Neural progenitor cell (in vitro differentiated cells): Measurements from ENCODE around the gene PKNOX2. TPM values are rescaled to one million over a fixed set of nuclear protein-coding genes. Genes with fewer than 3 reads are reported as not detected.

Experiments
- DNase-seq: peaks from one replicate; pipeline ENCODE4 v3.0.0-alpha.2; 2016; ENCODE audit warnings: low spot score
- H2AFZ ChIP-seq: fragments of 200-600 bp; sonication (generic); replicated peaks from 2 replicates; pipeline ENCODE4 v1.6.1; 2016; ENCODE audit warnings: antibody characterized with exemption
- H3F3A ChIP-seq: fragments of 200-600 bp; sonication (generic); 2 replicates; pipeline ENCODE4 v1.6.1; 2016; ENCODE audit warnings: antibody characterized with exemption, low read depth
- H3K27ac ChIP-seq: fragments of 200-600 bp; sonication (generic); 2 replicates; pipeline ENCODE4 v1.5.1; 2016; ENCODE audit warnings: mild to moderate bottlenecking
- H3K27me3 ChIP-seq: fragments of 200-600 bp; sonication (generic); 2 replicates; pipeline ENCODE4 v1.6.1; 2016; ENCODE audit warnings: mild to moderate bottlenecking, moderate library complexity
- H3K36me3 ChIP-seq: fragments of 200-600 bp; sonication (generic); 2 replicates; pipeline ENCODE4 v1.5.1; 2016
- H3K4me1 ChIP-seq: fragments of 200-600 bp; sonication (generic); 2 replicates; pipeline ENCODE4 v1.6.1; 2016; ENCODE audit warnings: mixed run types
- H3K4me2 ChIP-seq: fragments of 200-600 bp; sonication (generic); 2 replicates; pipeline ENCODE4 v1.6.1; 2016
- H3K4me3 ChIP-seq: fragments of 200-600 bp; sonication (generic); 2 replicates; pipeline ENCODE4 v1.5.1; 2016
- H3K79me2 ChIP-seq: fragments of 200-600 bp; sonication (generic); 2 replicates; pipeline ENCODE4 v1.6.1; 2016; ENCODE audit warnings: low read depth
- H3K9ac ChIP-seq: fragments of 200-600 bp; sonication (generic); 2 replicates; pipeline ENCODE4 v1.6.1; 2016
- H3K9me3 ChIP-seq: fragments of 200-600 bp; sonication (generic); 2 replicates; pipeline ENCODE4 v1.5.1; 2016; ENCODE audit warnings: low read depth
- H4K20me1 ChIP-seq: fragments of 200-600 bp; sonication (generic); 2 replicates; pipeline ENCODE4 v1.6.1; 2016; ENCODE audit warnings: low read depth
- H3K27ac Mint-ChIP-seq: 3 replicates; pipeline ENCODE4 v1.8.0; 2021; ENCODE audit warnings: mixed read lengths
- H3K27me3 Mint-ChIP-seq: 2 replicates; pipeline ENCODE4 v1.8.0; 2022; ENCODE audit warnings: low read depth, mild to moderate bottlenecking, inconsistent platforms, moderate library complexity, mixed read lengths; ENCODE audit not compliant: insufficient read depth
- H3K36me3 Mint-ChIP-seq: 3 replicates; pipeline ENCODE4 v1.8.0; 2021; ENCODE audit warnings: mixed read lengths
- H3K4me1 Mint-ChIP-seq: 3 replicates; pipeline ENCODE4 v1.8.0; 2021; ENCODE audit warnings: mixed read lengths
- H3K4me3 Mint-ChIP-seq: 3 replicates; pipeline ENCODE4 v1.8.0; 2021; ENCODE audit warnings: mild to moderate bottlenecking, moderate library complexity, mixed read lengths
- H3K9me3 Mint-ChIP-seq: 3 replicates; pipeline ENCODE4 v1.8.0; 2020; ENCODE audit warnings: mixed read lengths
- EZH2 ChIP-seq: fragments of 200-600 bp; sonication (generic); IDR thresholded peaks from 2 replicates; pipeline ENCODE4 v1.6.1; 2017; ENCODE audit warnings: antibody characterized with exemption, mild to moderate bottlenecking, moderate library complexity
- EZH2phosphoT487 ChIP-seq: fragments of 200-600 bp; sonication (generic); IDR thresholded peaks from 2 replicates; pipeline ENCODE4 v1.6.1; 2017; ENCODE audit warnings: antibody characterized with exemption
- total RNA-seq: library from RNA; depleted of rRNA; stranded (reverse); fragments of >200 nt; gene quantifications from 2 replicates; pipeline ENCODE4 v1.2.3, GENCODE V29; 2015; ENCODE audit warnings: low replicate concordance
- TF ChIP-seq, protein P1 (sequence below): fragments of 200-600 bp; sonication (generic); IDR thresholded peaks from 2 replicates; pipeline ENCODE4 v1.5.1; 2017; ENCODE audit warnings: antibody characterized with exemption, mild to moderate bottlenecking

The PKNOX2 gene
- total RNA-seq, 1 donor from 2014 or later: 4.3 TPM

DNA sequence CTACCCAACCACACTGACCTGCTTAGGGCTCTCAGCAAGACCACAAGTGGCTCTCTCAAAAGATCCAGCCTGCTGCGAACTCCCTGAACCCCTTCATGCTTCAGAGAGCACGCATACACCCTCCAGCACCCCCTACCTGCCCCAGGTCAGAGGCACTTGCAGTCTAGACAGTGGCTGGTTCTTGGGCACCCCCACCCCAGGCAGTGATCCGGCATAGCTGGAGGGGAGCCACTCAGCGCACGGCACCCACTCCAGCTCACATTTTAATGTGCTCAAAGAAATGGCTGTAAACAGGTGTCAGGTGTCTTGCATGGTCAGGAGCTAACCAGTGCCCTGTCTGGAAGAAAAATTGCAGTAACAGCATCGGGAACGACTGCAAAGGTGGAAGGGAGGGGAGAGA is 140.8 kb downstream of the PKNOX2 start:
- H4K20me1 ChIP-seq: no peaks in the 10 kb centered on the region

DNA sequence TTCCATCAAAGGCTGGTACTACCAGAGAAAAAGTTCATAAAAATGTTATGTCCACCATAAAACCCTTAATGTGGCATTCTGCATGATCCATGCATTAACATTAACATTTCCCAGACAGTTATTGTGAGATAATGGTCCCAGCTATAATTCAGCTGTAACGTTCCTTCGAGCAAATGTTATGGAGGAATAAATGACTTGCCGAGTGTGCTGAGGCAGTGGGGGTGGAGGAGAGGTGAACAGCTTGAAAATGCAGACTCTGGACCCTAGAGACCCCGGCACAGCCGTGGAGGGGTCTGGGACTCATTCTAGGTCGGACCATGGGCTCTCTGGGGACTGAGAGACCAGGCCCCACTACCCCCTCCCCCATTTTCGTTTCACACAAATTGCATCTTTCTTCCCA is 141.9 kb downstream of the PKNOX2 start:
- Mint-ChIP-seq H3K9me3 (no peaks in the 10 kb centered on the region), H3K27ac (no peak overlapping the region), H3K27me3 (peaks cover 4% of the 10 kb centered on the region), H3K36me3 (peaks cover 20% of the 10 kb centered on the region), H3K4me3 (no peak overlapping the region), H3K4me1 (peaks cover 17% of the 10 kb centered on the region)
- Histone ChIP-seq H3K9me3 (no peaks in the 10 kb centered on the region), H3K4me3 (no peak overlapping the region), H3K9ac (no peak overlapping the region), H3K79me2 (no peaks in the 10 kb centered on the region), H3K27me3 (no peaks in the 10 kb centered on the region), H3K36me3 (no peaks in the 10 kb centered on the region), H3K4me2 (no peak overlapping the region), H3K27ac (no peak overlapping the region), H2AFZ (no peak overlapping the region), H3F3A (no peaks in the 10 kb centered on the region), H4K20me1 (no peaks in the 10 kb centered on the region), H3K4me1 (no peaks in the 10 kb centered on the region)
- no peak for TF ChIP-seq EZH2phosphoT487
- TF ChIP-seq, protein P1, sequence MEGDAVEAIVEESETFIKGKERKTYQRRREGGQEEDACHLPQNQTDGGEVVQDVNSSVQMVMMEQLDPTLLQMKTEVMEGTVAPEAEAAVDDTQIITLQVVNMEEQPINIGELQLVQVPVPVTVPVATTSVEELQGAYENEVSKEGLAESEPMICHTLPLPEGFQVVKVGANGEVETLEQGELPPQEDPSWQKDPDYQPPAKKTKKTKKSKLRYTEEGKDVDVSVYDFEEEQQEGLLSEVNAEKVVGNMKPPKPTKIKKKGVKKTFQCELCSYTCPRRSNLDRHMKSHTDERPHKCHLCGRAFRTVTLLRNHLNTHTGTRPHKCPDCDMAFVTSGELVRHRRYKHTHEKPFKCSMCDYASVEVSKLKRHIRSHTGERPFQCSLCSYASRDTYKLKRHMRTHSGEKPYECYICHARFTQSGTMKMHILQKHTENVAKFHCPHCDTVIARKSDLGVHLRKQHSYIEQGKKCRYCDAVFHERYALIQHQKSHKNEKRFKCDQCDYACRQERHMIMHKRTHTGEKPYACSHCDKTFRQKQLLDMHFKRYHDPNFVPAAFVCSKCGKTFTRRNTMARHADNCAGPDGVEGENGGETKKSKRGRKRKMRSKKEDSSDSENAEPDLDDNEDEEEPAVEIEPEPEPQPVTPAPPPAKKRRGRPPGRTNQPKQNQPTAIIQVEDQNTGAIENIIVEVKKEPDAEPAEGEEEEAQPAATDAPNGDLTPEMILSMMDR: no peak
- TF ChIP-seq EZH2: no peak
- DNase-seq: no peak

More for the DNA sequence above, 140.8 kb downstream of the PKNOX2 start:
- Histone ChIP-seq H3K9ac (no peak overlapping the region), H3K4me1 (no peaks in the 10 kb centered on the region), H3K79me2 (no peaks in the 10 kb centered on the region), H3K4me3 (no peak overlapping the region), H3K27me3 (no peaks in the 10 kb centered on the region), H3K4me2 (no peak overlapping the region), H2AFZ (no peak overlapping the region), H3K9me3 (no peaks in the 10 kb centered on the region), H3K36me3 (no peaks in the 10 kb centered on the region), H3K27ac (no peak overlapping the region), H3F3A (no peaks in the 10 kb centered on the region)
- peaks cover 22% of the 10 kb centered on the region for H3K4me1 Mint-ChIP-seq
- peaks cover 20% of the 10 kb centered on the region for H3K36me3 Mint-ChIP-seq
- peaks cover 4% of the 10 kb centered on the region for H3K27me3 Mint-ChIP-seq
- no peak overlapping the region for H3K4me3 Mint-ChIP-seq
- no peak for TF ChIP-seq EZH2
- no peak for TF ChIP-seq EZH2phosphoT487
- TF ChIP-seq, protein P1: no peak
- no peak for DNase-seq
- H3K9me3 Mint-ChIP-seq: no peaks in the 10 kb centered on the region
- H3K27ac Mint-ChIP-seq: peak overlapping the region; percentile 11

DNA sequence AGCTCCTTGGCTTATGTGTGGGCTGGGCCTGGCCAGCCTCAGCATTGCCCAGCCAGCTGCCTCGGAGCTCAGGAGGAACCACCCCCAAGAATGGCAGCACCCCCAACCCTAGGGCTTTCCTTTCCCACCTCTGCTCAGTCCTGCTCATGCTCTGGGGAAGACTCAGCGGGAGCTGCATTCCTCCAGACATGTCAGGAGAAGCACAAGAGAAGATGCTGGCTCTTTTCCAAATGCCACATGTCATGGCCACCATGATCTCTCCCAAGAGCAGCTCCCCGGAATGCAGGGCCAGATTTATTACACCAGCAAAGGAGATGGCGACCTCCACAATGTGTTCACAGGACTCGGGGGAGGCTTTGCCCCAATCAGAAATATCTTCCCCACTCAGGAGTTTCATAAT is 143.7 kb downstream of the PKNOX2 start:
- no peaks in the 10 kb centered on the region for H3K27me3 ChIP-seq
- H3K4me3 ChIP-seq: no peak overlapping the region
- Mint-ChIP-seq H3K27ac (no peak overlapping the region), H3K4me1 (peaks cover 20% of the 10 kb centered on the region), H3K36me3 (peaks cover 21% of the 10 kb centered on the region), H3K27me3 (peaks cover 7% of the 10 kb centered on the region), H3K9me3 (no peaks in the 10 kb centered on the region), H3K4me3 (no peak overlapping the region)
- no peaks in the 10 kb centered on the region for H3K9me3 ChIP-seq
- no peaks in the 10 kb centered on the region for H3K79me2 ChIP-seq
- H3K4me2 ChIP-seq: no peak overlapping the region
- no peaks in the 10 kb centered on the region for H3F3A ChIP-seq
- no peak overlapping the region for H3K27ac ChIP-seq
- no peak for TF ChIP-seq EZH2
- TF ChIP-seq, protein P1: no peak
- no peak for TF ChIP-seq EZH2phosphoT487
- DNase-seq: no peak
- H3K9ac ChIP-seq: no peak overlapping the region
- H3K4me1 ChIP-seq: no peaks in the 10 kb centered on the region
- H3K36me3 ChIP-seq: no peaks in the 10 kb centered on the region
- H4K20me1 ChIP-seq: no peaks in the 10 kb centered on the region
- no peak overlapping the region for H2AFZ ChIP-seq
